H1 (cell line): ENCODE measurements around the gene TRAF3. TPM values are rescaled to one million over a fixed set of nuclear protein-coding genes. Genes with fewer than 3 reads are reported as not detected.

ENCODE experiments used
- CTCF ChIA-PET: fragments of 300-600 bp; sonication (Branson Sonifier 250); formaldehyde crosslinking; loops from one replicate; lab custom pipeline; 2021; ENCODE audit not compliant: partially characterized antibody; lab: Charles Lee
- POLR2A ChIA-PET: fragments of 300-600 bp; sonication (Branson Sonifier 250); formaldehyde crosslinking; loops from one replicate; lab custom pipeline; 2021; ENCODE audit warnings: inconsistent platforms; ENCODE audit not compliant: partially characterized antibody; lab: Charles Lee
- DNase-seq, 2 experiments: peaks; one replicate each; pipeline versions ENCODE4 v3.0.0 to v3.0.0-alpha.2; 2010 to 2022; ENCODE audit warnings: low spot score in 2 of 2, low read depth in 1 of 2, mixed read lengths in 1 of 2
- FAIRE-seq: peaks from 2 replicates; lab custom pipeline; 2011; peaks lifted over from hg19 to GRCh38; lab: Jason Lieb, UNC
- H2AFZ ChIP-seq: 2 replicates; pipeline ENCODE4 v1.8.1; 2012; ENCODE audit warnings: low read length, inconsistent platforms
- H2AK5ac ChIP-seq: 2 replicates; pipeline ENCODE4 v1.6.1; 2013; ENCODE audit warnings: low read depth, low read length
- H2BK120ac ChIP-seq: replicated peaks from 2 replicates; pipeline ENCODE3; 2013; ENCODE audit warnings: low read depth, low read length, inconsistent platforms
- H2BK12ac ChIP-seq: 2 replicates; pipeline ENCODE4 v1.6.1; 2013; ENCODE audit warnings: low read depth, low read length
- H2BK15ac ChIP-seq: 2 replicates; pipeline ENCODE4 v1.6.1; 2013; ENCODE audit warnings: low read length
- H2BK20ac ChIP-seq: 2 replicates; pipeline ENCODE4 v1.6.1; 2013; ENCODE audit warnings: low read length
- H2BK5ac ChIP-seq: 2 replicates; pipeline ENCODE4 v1.6.1; 2013; ENCODE audit warnings: low read depth, low read length
- H3K14ac ChIP-seq: 2 replicates; pipeline ENCODE4 v1.6.1; 2013; ENCODE audit warnings: inconsistent platforms; ENCODE audit not compliant: insufficient read length
- H3K18ac ChIP-seq: 2 replicates; pipeline ENCODE4 v1.6.1; 2013; ENCODE audit warnings: low read length; ENCODE audit errors: extremely low read depth
- H3K23ac ChIP-seq: 2 replicates; pipeline ENCODE4 v1.6.1; 2013; ENCODE audit warnings: inconsistent platforms; ENCODE audit not compliant: insufficient read length
- H3K23me2 ChIP-seq: 2 replicates; pipeline ENCODE4 v1.6.1; 2013; ENCODE audit warnings: low read depth, low read length
- H3K27ac ChIP-seq: 2 replicates; pipeline ENCODE4 v1.6.1; 2011; ENCODE audit warnings: low read depth, low read length, inconsistent platforms
- H3K27me3 ChIP-seq, 4 experiments: replicated peaks in 1 of 4; 1 replicate in 1 of 4; 2 replicates in 3 of 4; pipeline versions ENCODE4 v1.6.1 to v1.8.1; 2011 to 2013; ENCODE audit warnings: low read length in 3 of 4, mild to moderate bottlenecking in 3 of 4, inconsistent platforms in 2 of 4, mixed read lengths in 2 of 4, moderate library complexity in 1 of 4; ENCODE audit not compliant: control insufficient read depth in 3 of 4, insufficient read depth in 3 of 4; ENCODE audit errors: extremely low read depth in 1 of 4
- H3K36me3 ChIP-seq, 4 experiments: 2 replicates each; pipeline versions ENCODE4 v1.6.1 to v1.8.1; 2011 to 2013; ENCODE audit warnings: mild to moderate bottlenecking in 4 of 4, low read length in 3 of 4, moderate library complexity in 2 of 4, control low read depth in 1 of 4, inconsistent platforms in 1 of 4; ENCODE audit not compliant: insufficient read depth in 4 of 4, control insufficient read depth in 2 of 4
- H3K4ac ChIP-seq: replicated peaks from 2 replicates; pipeline ENCODE3; 2013; ENCODE audit warnings: low read length, low read depth, mixed read lengths, inconsistent platforms; ENCODE audit not compliant: insufficient read length
- H3K4me1 ChIP-seq, 4 experiments: replicated peaks in 1 of 4; 1 replicate in 1 of 4; 2 replicates in 3 of 4; pipeline versions ENCODE4 v1.6.1 to v1.8.1; 2011 to 2013; ENCODE audit warnings: low read length in 3 of 4, inconsistent platforms in 2 of 4, mixed read lengths in 1 of 4; ENCODE audit not compliant: insufficient read depth in 4 of 4, control insufficient read depth in 3 of 4
- H3K4me2 ChIP-seq, 2 experiments: 2 replicates each; pipeline versions ENCODE4 v1.6.1 to v1.8.1; 2011 to 2013; ENCODE audit warnings: low read depth in 2 of 2, low read length in 2 of 2, control low read depth in 1 of 2, inconsistent platforms in 1 of 2, mild to moderate bottlenecking in 1 of 2; ENCODE audit not compliant: insufficient read depth in 1 of 2
- H3K4me3 ChIP-seq, 4 experiments: fragments of 200-600, 300-600 bp in 1 of 4; sonication (generic), shearing (Covaris generic), sonication (Bioruptor Twin) in 1 of 4; 2 replicates each; pipeline versions ENCODE4 v1.5.1 to v1.8.1; 2011 to 2016; ENCODE audit warnings: low read length in 4 of 4, low read depth in 3 of 4, control low read depth in 2 of 4, inconsistent platforms in 2 of 4, mild to moderate bottlenecking in 2 of 4, mixed read lengths in 1 of 4, moderate library complexity in 1 of 4; ENCODE audit not compliant: insufficient read depth in 2 of 4; ENCODE audit errors: extremely low read depth in 1 of 4
- H3K56ac ChIP-seq: replicated peaks from 2 replicates; pipeline ENCODE3; 2013; ENCODE audit warnings: low read depth, mild to moderate bottlenecking, mixed read lengths, low read length, inconsistent platforms; ENCODE audit not compliant: insufficient read length
- H3K79me1 ChIP-seq: 2 replicates; pipeline ENCODE4 v1.6.1; 2013; ENCODE audit warnings: low read depth, low read length, control low read depth
- H3K79me2 ChIP-seq, 2 experiments: 2 replicates each; pipeline versions ENCODE4 v1.6.1 to v1.8.1; 2012 to 2013; ENCODE audit warnings: low read length in 2 of 2, mild to moderate bottlenecking in 2 of 2, inconsistent platforms in 1 of 2; ENCODE audit not compliant: insufficient read depth in 2 of 2, control insufficient read depth in 1 of 2
- H3K9ac ChIP-seq, 4 experiments: replicated peaks in 1 of 4; 1 replicate in 1 of 4; 2 replicates in 3 of 4; pipeline versions ENCODE4 v1.6.1 to v1.8.1; 2011 to 2013; ENCODE audit warnings: low read depth in 3 of 4, low read length in 3 of 4, control low read depth in 2 of 4, mild to moderate bottlenecking in 2 of 4, moderate library complexity in 2 of 4, inconsistent platforms in 1 of 4; ENCODE audit errors: extremely low read depth in 1 of 4
- H3K9me3 ChIP-seq, 2 experiments: 2 replicates each; pipeline versions ENCODE4 v1.6.1 to v1.8.1; 2012 to 2013; ENCODE audit warnings: mild to moderate bottlenecking in 2 of 2, moderate library complexity in 2 of 2, control low read depth in 1 of 2, inconsistent platforms in 1 of 2, low read depth in 1 of 2, low read length in 1 of 2, mixed read lengths in 1 of 2; ENCODE audit not compliant: insufficient read depth in 2 of 2
- H4K20me1 ChIP-seq, 2 experiments: replicated peaks in 1 of 2; 2 replicates each; pipeline versions ENCODE3 to v1.8.1; 2011 to 2013; ENCODE audit warnings: inconsistent platforms in 2 of 2, low read length in 2 of 2, mild to moderate bottlenecking in 1 of 2; ENCODE audit not compliant: insufficient read depth in 2 of 2, control insufficient read depth in 1 of 2
- H4K5ac ChIP-seq: 2 replicates; pipeline ENCODE4 v1.6.1; 2013; ENCODE audit warnings: low read length, low read depth, mixed read lengths, inconsistent platforms; ENCODE audit not compliant: insufficient read length
- H4K8ac ChIP-seq: 2 replicates; pipeline ENCODE4 v1.8.0; 2013; ENCODE audit warnings: mild to moderate bottlenecking, moderate library complexity, low read length, inconsistent platforms; ENCODE audit not compliant: insufficient read depth; ENCODE audit errors: extremely low read depth
- H4K91ac ChIP-seq: replicated peaks from 2 replicates; pipeline ENCODE3; 2013; ENCODE audit warnings: low read length, mixed read lengths, inconsistent platforms; ENCODE audit not compliant: insufficient read length
- CTBP2 ChIP-seq: IDR thresholded peaks from 2 replicates; pipeline ENCODE4 v1.7.0; 2011; ENCODE audit warnings: borderline replicate concordance, mild to moderate bottlenecking, moderate library complexity, mixed read lengths, low read length; ENCODE audit not compliant: insufficient read depth, insufficient read length
- FOSL1 ChIP-seq: IDR thresholded peaks from 2 replicates; pipeline ENCODE4 v1.6.1; 2011; ENCODE audit warnings: mild to moderate bottlenecking, low read depth, low read length, moderate library complexity; ENCODE audit not compliant: insufficient read depth
- GABPA ChIP-seq: IDR thresholded peaks from 2 replicates; pipeline ENCODE4 v1.6.1; 2011; ENCODE audit warnings: mild to moderate bottlenecking, low read length, moderate library complexity, borderline replicate concordance; ENCODE audit not compliant: insufficient read depth
- JUN ChIP-seq: IDR thresholded peaks from 2 replicates; pipeline ENCODE4 v1.6.1; 2011; ENCODE audit warnings: low read depth, mild to moderate bottlenecking, improper control_type of control experiment, low read length
- MAFK ChIP-seq: IDR thresholded peaks from 2 replicates; pipeline ENCODE4 v1.6.1; 2012; ENCODE audit warnings: low read depth, mild to moderate bottlenecking, improper control_type of control experiment, low read length
- NRF1 ChIP-seq: IDR thresholded peaks from 2 replicates; pipeline ENCODE4 v1.6.1; 2011; ENCODE audit warnings: mild to moderate bottlenecking, low read depth, low read length, improper control_type of control experiment
- POLR2AphosphoS5 ChIP-seq: IDR thresholded peaks from 2 replicates; pipeline ENCODE4 v1.6.1; 2011; ENCODE audit warnings: low read depth, low read length
- RNF2 ChIP-seq: fragments of 200-900, 300-1000 bp; sonication (generic); IDR thresholded peaks from 2 replicates; pipeline ENCODE4 v1.7.1; 2016; ENCODE audit warnings: borderline replicate concordance, low read depth, mild to moderate bottlenecking, antibody characterized with exemption, low read length; ENCODE audit not compliant: poor library complexity, severe bottlenecking; ENCODE audit errors: missing control alignments
- YY1 ChIP-seq: IDR thresholded peaks from 2 replicates; pipeline ENCODE4 v1.6.1; 2011; ENCODE audit warnings: low read depth, mild to moderate bottlenecking, low read length
- WGBS, 2 experiments: shearing (Covaris generic) in 1 of 2; methylation state at CpG; one replicate each; pipeline versions ENCODE4 v1.1.6 to v1.1.7; 2013 to 2015; ENCODE audit warnings: low lambda C conversion rate in 2 of 2, mixed read lengths in 2 of 2, inconsistent platforms in 1 of 2, low coverage in 1 of 2, missing lambda C conversion rate in 1 of 2; ENCODE audit not compliant: insufficient replicate concordance in 2 of 2, insufficient coverage in 1 of 2, insufficient read length in 1 of 2; ENCODE audit errors: extremely low coverage in 1 of 2, missing lambda C conversion rate in 1 of 2; 5-methylcytosine and 5-hydroxymethylcytosine counted together
- polyA plus RNA-seq, 7 experiments: library from polyadenylated mRNA; depleted of rRNA in 3 of 7; stranded (reverse) in 5 of 7; unstranded in 2 of 7; fragments of >200 nt in 5 of 7; fragments of 200-250 nt in 2 of 7; gene quantifications; 1 replicate in 5 of 7; 2 replicates in 1 of 7; 4 replicates in 1 of 7; pipeline versions ENCODE4 v1.2.1 to v1.2.3, GENCODE V29; 2011 to 2013; ENCODE audit warnings: missing spikeins in 2 of 7, mixed read lengths in 2 of 7
- total RNA-seq: library from RNA; stranded (reverse); fragmentation: NEBNext Ultra II Directional; extraction: Animal tissue kit (Norgen Biotek cat#: 25700); gene quantifications from 2 replicates; pipeline ENCODE4 v1.2.1, GENCODE V29; 2021

Gene TRAF3
- total and polyA plus RNA-seq, 2 of the 8 experiments (the other 6 are each of a cell fraction or from before 2014, with no cell fraction given) = 5.8 to 12.1 TPM

DNA sequence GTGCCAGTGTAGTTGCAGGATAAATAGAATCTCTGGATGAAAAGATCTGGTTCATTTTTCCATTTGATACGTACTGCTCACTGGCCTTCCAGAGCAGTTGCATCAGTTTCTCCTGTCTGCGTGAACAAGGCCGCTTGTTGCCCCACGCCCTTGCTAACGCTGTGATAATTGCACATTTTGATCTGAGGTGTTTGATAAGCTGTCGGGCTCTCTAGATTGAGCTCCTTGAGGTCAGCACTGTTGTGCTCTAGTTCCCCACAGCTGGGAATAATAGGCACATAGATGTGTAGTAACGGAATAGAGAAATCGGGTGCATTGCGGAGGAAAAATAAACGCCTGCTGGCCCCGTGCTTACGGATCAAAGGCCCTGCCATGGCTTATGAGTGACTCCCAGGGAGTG lies 42.8 kb upstream of the TRAF3 start:
- POLR2A ChIA-PET = interaction anchor here (0.7 to 1.3 kb wide), 2 partner anchors 10 to 13 kb away, joined by 3 read pairs; no protein-coding TSS in a partner anchor

More for the DNA sequence above, 42.8 kb upstream of the TRAF3 start:
- no peak overlapping the region for H2BK15ac ChIP-seq
- no peak overlapping the region for H2AK5ac ChIP-seq
- H3K36me3 ChIP-seq = no peaks in the 10 kb centered on the region; a peak in 1 of 8 replicates
- no peak overlapping the region for H3K23ac ChIP-seq
- no peak overlapping the region; the same call in 1 of the 2 replicates for H4K8ac ChIP-seq
- H2BK120ac ChIP-seq = no peak overlapping the region
- 0 out of 2 replicates have a peak, but pooled peaks cover 2% of the 10 kb centered on the region for H3K79me1 ChIP-seq
- H3K4me1 ChIP-seq = peaks cover 0 to 4% (median 0%) of the 10 kb centered on the region in 4 experiments; a peak in 2 of 7 replicates
- no peak overlapping the region for H3K4me2 ChIP-seq
- H3K4me3 ChIP-seq = no peak overlapping the region
- H3K27ac ChIP-seq = no peak overlapping the region
- TF ChIP-seq GABPA (no peak), FOSL1 (no peak), RNF2 (no peak), POLR2AphosphoS5 (no peak), CTBP2 (no peak), MAFK (no peak), YY1 (no peak), NRF1 (no peak), JUN (no peak)
- H3K18ac ChIP-seq = no peak overlapping the region
- H3K14ac ChIP-seq = no peak overlapping the region
- no peaks in the 10 kb centered on the region for H3K27me3 ChIP-seq
- CTCF ChIA-PET = interaction anchor here (0.6 to 1.6 kb wide), 4 partner anchors 26 to 378 kb away, joined by 3 to 4 read pairs (median 4); no protein-coding TSS in a partner anchor
- H3K56ac ChIP-seq = no peak overlapping the region
- H2BK12ac ChIP-seq = no peak overlapping the region
- FAIRE-seq = no peak
- H3K9me3 ChIP-seq = no peaks in the 10 kb centered on the region
- no peak overlapping the region for H3K4ac ChIP-seq
- H2AFZ ChIP-seq = no peak overlapping the region
- H3K9ac ChIP-seq = no peak overlapping the region
- H4K91ac ChIP-seq = no peak overlapping the region
- H2BK20ac ChIP-seq = no peak overlapping the region
- H4K20me1 ChIP-seq = peaks cover 0 to 3% of the 10 kb centered on the region in 2 experiments
- no peak overlapping the region for H4K5ac ChIP-seq
- 90% methylated on average over 12 of the region's 12 CpGs; no CpG with 5 or more reads in 1 of the 2 experiments for WGBS, 2 experiments
- no peak for DNase-seq
- no peaks in the 10 kb centered on the region for H3K79me2 ChIP-seq
- H2BK5ac ChIP-seq = no peak overlapping the region
- no peaks in the 10 kb centered on the region for H3K23me2 ChIP-seq
